H9 (cell line): ENCODE data around the gene RFFL. TPM values are rescaled to one million over a fixed set of nuclear protein-coding genes. Genes with fewer than 3 reads are reported as not detected.

ENCODE experiments used
- DNase-seq: peaks from one replicate; pipeline ENCODE4 v3.0.0-alpha.2; 2017
- H2AFZ ChIP-seq: one replicate; pipeline ENCODE4 v1.6.1; 2013; ENCODE audit warnings: mild to moderate bottlenecking, low read length, control low read depth, moderate library complexity
- H2AK5ac ChIP-seq: 2 replicates; pipeline ENCODE4 v1.6.1; 2013; ENCODE audit warnings: low read length, control low read depth, mixed read lengths; ENCODE audit not compliant: insufficient read length
- H2BK120ac ChIP-seq: one replicate; pipeline ENCODE4 v1.6.1; 2013; ENCODE audit warnings: low read depth, mild to moderate bottlenecking, low read length, control low read depth, inconsistent platforms; ENCODE audit not compliant: poor library complexity, severe bottlenecking
- H2BK12ac ChIP-seq: 2 replicates; pipeline ENCODE4 v1.6.1; 2013; ENCODE audit warnings: low read length, control low read depth, mixed read lengths, low read depth; ENCODE audit not compliant: insufficient read length
- H2BK15ac ChIP-seq: 2 replicates; pipeline ENCODE4 v1.6.1; 2013; ENCODE audit warnings: low read depth, low read length, control low read depth
- H2BK20ac ChIP-seq: one replicate; pipeline ENCODE4 v1.6.1; 2013; ENCODE audit warnings: low read depth, mild to moderate bottlenecking, low read length, control low read depth, inconsistent platforms; ENCODE audit not compliant: poor library complexity, severe bottlenecking
- H2BK5ac ChIP-seq: 2 replicates; pipeline ENCODE4 v1.6.1; 2013; ENCODE audit warnings: low read length, control low read depth, mixed read lengths; ENCODE audit not compliant: insufficient read length
- H3K14ac ChIP-seq: 2 replicates; pipeline ENCODE4 v1.6.1; 2013; ENCODE audit warnings: low read length, control low read depth; ENCODE audit not compliant: insufficient read depth
- H3K18ac ChIP-seq: 2 replicates; pipeline ENCODE4 v1.6.1; 2013; ENCODE audit warnings: low read depth, mild to moderate bottlenecking, mixed read lengths, low read length, control low read depth; ENCODE audit not compliant: insufficient read length
- H3K23ac ChIP-seq: 2 replicates; pipeline ENCODE4 v1.6.1; 2013; ENCODE audit warnings: low read length, control low read depth, mixed read lengths, low read depth; ENCODE audit not compliant: insufficient read length
- H3K23me2 ChIP-seq: 2 replicates; pipeline ENCODE4 v1.6.1; 2013; ENCODE audit warnings: low read depth, mild to moderate bottlenecking, mixed read lengths, low read length, control low read depth; ENCODE audit not compliant: insufficient read length, poor library complexity, severe bottlenecking
- H3K27ac ChIP-seq: 2 replicates; pipeline ENCODE4 v1.5.1; 2013; ENCODE audit warnings: low read length, control low read depth, mixed read lengths, low read depth; ENCODE audit not compliant: insufficient read length
- H3K27me3 ChIP-seq: 2 replicates; pipeline ENCODE4 v1.6.1; 2013; ENCODE audit warnings: low read length, control low read depth, inconsistent platforms; ENCODE audit not compliant: insufficient read depth
- H3K4ac ChIP-seq: 2 replicates; pipeline ENCODE4 v1.6.1; 2013; ENCODE audit warnings: low read depth, mild to moderate bottlenecking, control low read depth, inconsistent platforms, low read length, moderate library complexity
- H3K4me1 ChIP-seq: 2 replicates; pipeline ENCODE4 v1.6.1; 2013; ENCODE audit warnings: low read length, control low read depth, inconsistent platforms; ENCODE audit not compliant: insufficient read depth
- H3K4me2 ChIP-seq: 2 replicates; pipeline ENCODE4 v1.6.1; 2013; ENCODE audit warnings: low read length, control low read depth, mixed read lengths; ENCODE audit not compliant: insufficient read length, insufficient read depth
- H3K56ac ChIP-seq: 2 replicates; pipeline ENCODE4 v1.6.1; 2013; ENCODE audit warnings: low read depth, mild to moderate bottlenecking, mixed read lengths, low read length, control low read depth; ENCODE audit not compliant: insufficient read length
- H3K79me1 ChIP-seq: 2 replicates; pipeline ENCODE4 v1.6.1; 2013; ENCODE audit warnings: low read depth, mild to moderate bottlenecking, moderate library complexity, low read length, control low read depth, inconsistent platforms; ENCODE audit not compliant: insufficient read depth, poor library complexity, severe bottlenecking
- H3K79me2 ChIP-seq: 2 replicates; pipeline ENCODE4 v1.6.1; 2013; ENCODE audit warnings: low read length, control low read depth, inconsistent platforms; ENCODE audit not compliant: insufficient read depth
- H3K9ac ChIP-seq: 2 replicates; pipeline ENCODE4 v1.6.1; 2013; ENCODE audit warnings: low read length, control low read depth, mixed read lengths; ENCODE audit not compliant: insufficient read length; ENCODE audit errors: extremely low read depth
- H3K9me3 ChIP-seq: one replicate; pipeline ENCODE4 v1.6.1; 2013; ENCODE audit warnings: low read depth, low read length, inconsistent platforms; ENCODE audit not compliant: control insufficient read depth
- H3T11ph ChIP-seq: one replicate; pipeline ENCODE4 v1.6.1; 2013; ENCODE audit warnings: mild to moderate bottlenecking, low read length, control low read depth, inconsistent platforms
- H4K20me1 ChIP-seq: one replicate; pipeline ENCODE4 v1.6.1; 2013; ENCODE audit not compliant: control insufficient read depth, insufficient read length, insufficient read depth
- H4K5ac ChIP-seq: 2 replicates; pipeline ENCODE4 v1.6.1; 2013; ENCODE audit warnings: low read depth, mild to moderate bottlenecking, mixed read lengths, low read length, control low read depth; ENCODE audit not compliant: insufficient read length
- H4K8ac ChIP-seq: replicated peaks from 2 replicates; pipeline ENCODE4 v1.6.1; 2013; ENCODE audit warnings: low read length, control low read depth, mixed read lengths, low read depth; ENCODE audit not compliant: insufficient read length
- H4K91ac ChIP-seq: 2 replicates; pipeline ENCODE4 v1.6.1; 2013; ENCODE audit warnings: low read depth, mild to moderate bottlenecking, moderate library complexity, mixed read lengths, low read length, control low read depth; ENCODE audit not compliant: insufficient read length
- H3K27ac Mint-ChIP-seq, 3 experiments: 2 replicates in 2 of 3; 3 replicates in 1 of 3; pipeline ENCODE4 v1.8.0; 2020 to 2021; ENCODE audit warnings: mixed read lengths in 3 of 3, mild to moderate bottlenecking in 1 of 3, moderate library complexity in 1 of 3
- H3K27me3 Mint-ChIP-seq: 2 replicates; pipeline ENCODE4 v1.8.0; 2021; ENCODE audit warnings: low read depth, mild to moderate bottlenecking, moderate library complexity, mixed read lengths
- H3K36me3 Mint-ChIP-seq, 3 experiments: 2 replicates in 2 of 3; 3 replicates in 1 of 3; pipeline ENCODE4 v1.8.0; 2020 to 2021; ENCODE audit warnings: low read depth in 3 of 3, mixed read lengths in 3 of 3; ENCODE audit not compliant: insufficient read depth in 1 of 3
- H3K4me1 Mint-ChIP-seq, 2 experiments: 2 replicates each; pipeline ENCODE4 v1.8.0; 2020; ENCODE audit warnings: mixed read lengths in 2 of 2
- H3K4me3 Mint-ChIP-seq, 2 experiments: 2 replicates in 1 of 2; 3 replicates in 1 of 2; pipeline ENCODE4 v1.8.0; 2020 to 2021; ENCODE audit warnings: mild to moderate bottlenecking in 2 of 2, mixed read lengths in 2 of 2, moderate library complexity in 1 of 2
- H3K9me3 Mint-ChIP-seq, 2 experiments: 2 replicates in 1 of 2; 3 replicates in 1 of 2; pipeline ENCODE4 v1.8.0; 2020; ENCODE audit warnings: mild to moderate bottlenecking in 2 of 2, mixed read lengths in 2 of 2, moderate library complexity in 1 of 2
- whole genome bisulfite sequencing: extraction: QIAGEN DNeasy Blood & Tissue Kit; methylation state at CpG from one replicate; pipeline ENCODE4 v1.1.7; 2013; ENCODE audit warnings: missing lambda C conversion rate, low lambda C conversion rate, mixed read lengths; ENCODE audit not compliant: insufficient read length; ENCODE audit errors: extremely low coverage; 5-methylcytosine and 5-hydroxymethylcytosine counted together
- total RNA-seq: library from RNA; stranded (reverse); gene quantifications from 2 replicates; pipeline ENCODE4 v1.2.1, GENCODE V29; 2021
- TF ChIP-seq, protein P1 (sequence below): fragments of 200-600 bp; sonication (generic); conservative IDR thresholded peaks from 3 replicates; pipeline ENCODE4 v1.8.0; 2021; ENCODE audit warnings: antibody characterized with exemption, mild to moderate bottlenecking

Gene RFFL
- total RNA-seq, 1 experiment from 2014 or later = 21.1 TPM

DNA sequence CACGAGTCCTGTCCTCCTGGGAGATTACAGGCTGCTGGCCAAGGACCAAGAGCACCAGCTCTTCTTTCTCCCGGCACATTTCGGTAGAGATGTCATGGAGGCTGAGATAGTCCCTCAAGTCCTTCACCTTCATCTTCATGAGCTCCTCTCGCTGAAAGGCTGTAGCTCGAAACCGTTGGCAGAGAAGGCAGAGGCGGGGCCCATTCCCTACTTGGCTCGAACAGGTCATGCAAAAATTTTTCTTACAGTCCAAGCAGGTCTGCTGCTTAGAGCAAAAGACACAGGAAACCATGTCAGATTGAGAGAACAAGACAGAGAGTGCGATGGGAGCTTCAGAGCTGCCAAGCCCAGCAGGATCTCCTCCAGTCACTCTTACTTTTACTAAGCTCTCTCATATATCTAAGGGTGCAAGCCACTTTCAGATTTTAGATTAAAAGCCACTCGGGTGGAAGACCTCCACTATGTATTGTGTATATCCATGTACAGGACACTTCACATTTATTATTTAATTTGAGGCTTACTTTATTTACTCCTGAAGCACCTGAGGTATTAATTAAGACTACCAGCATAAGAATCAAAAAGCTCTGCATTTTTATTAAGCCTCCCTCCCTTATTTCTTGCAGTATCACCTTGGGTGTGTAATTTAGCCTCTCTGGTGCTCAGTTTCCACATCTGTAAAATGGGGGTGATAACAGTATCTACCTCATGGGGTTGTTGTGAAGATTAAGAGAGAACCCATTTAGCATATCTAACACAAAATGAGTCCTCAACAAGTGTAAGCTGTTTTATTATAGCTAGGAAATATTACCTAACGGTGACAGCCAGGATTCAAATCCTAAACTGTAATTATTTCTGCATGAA, 41.8 kb downstream of the RFFL start:
- no peak overlapping the region for H3K18ac ChIP-seq
- no peak overlapping the region for H4K8ac ChIP-seq
- no peak overlapping the region for H3K9ac ChIP-seq
- H2AK5ac ChIP-seq = no peak overlapping the region
- H2BK5ac ChIP-seq = no peak overlapping the region
- no peak overlapping the region for H3T11ph ChIP-seq
- H4K91ac ChIP-seq = no peak overlapping the region
- H3K36me3 Mint-ChIP-seq = peaks cover 0 to 5% (median 0%) of the 10 kb centered on the region in 3 experiments; a peak in 5 of 7 replicates
- H3K4me1 Mint-ChIP-seq = no peaks in the 10 kb centered on the region; a peak in 1 of 4 replicates
- no peaks in the 10 kb centered on the region for H3K27me3 ChIP-seq
- H3K14ac ChIP-seq = no peak overlapping the region; the same call in 1 of the 2 replicates
- no peaks in the 10 kb centered on the region for H3K79me2 ChIP-seq
- H3K56ac ChIP-seq = no peak overlapping the region
- no peaks in the 10 kb centered on the region for H4K20me1 ChIP-seq
- H3K27ac ChIP-seq = no peak overlapping the region
- H4K5ac ChIP-seq = no peak overlapping the region
- peak overlapping the region in 1 of 3 experiments; percentile 53; a peak in 3 of 7 replicates for H3K27ac Mint-ChIP-seq
- no peak overlapping the region for H3K4me3 Mint-ChIP-seq
- no peak overlapping the region for H3K4me2 ChIP-seq
- no peak for DNase-seq
- H2BK20ac ChIP-seq = no peak overlapping the region
- H3K27me3 Mint-ChIP-seq = no peaks in the 10 kb centered on the region
- no peak overlapping the region for H2BK12ac ChIP-seq
- H3K79me1 ChIP-seq = no peaks in the 10 kb centered on the region
- no peaks in the 10 kb centered on the region for H3K4me1 ChIP-seq
- TF ChIP-seq, protein P1, sequence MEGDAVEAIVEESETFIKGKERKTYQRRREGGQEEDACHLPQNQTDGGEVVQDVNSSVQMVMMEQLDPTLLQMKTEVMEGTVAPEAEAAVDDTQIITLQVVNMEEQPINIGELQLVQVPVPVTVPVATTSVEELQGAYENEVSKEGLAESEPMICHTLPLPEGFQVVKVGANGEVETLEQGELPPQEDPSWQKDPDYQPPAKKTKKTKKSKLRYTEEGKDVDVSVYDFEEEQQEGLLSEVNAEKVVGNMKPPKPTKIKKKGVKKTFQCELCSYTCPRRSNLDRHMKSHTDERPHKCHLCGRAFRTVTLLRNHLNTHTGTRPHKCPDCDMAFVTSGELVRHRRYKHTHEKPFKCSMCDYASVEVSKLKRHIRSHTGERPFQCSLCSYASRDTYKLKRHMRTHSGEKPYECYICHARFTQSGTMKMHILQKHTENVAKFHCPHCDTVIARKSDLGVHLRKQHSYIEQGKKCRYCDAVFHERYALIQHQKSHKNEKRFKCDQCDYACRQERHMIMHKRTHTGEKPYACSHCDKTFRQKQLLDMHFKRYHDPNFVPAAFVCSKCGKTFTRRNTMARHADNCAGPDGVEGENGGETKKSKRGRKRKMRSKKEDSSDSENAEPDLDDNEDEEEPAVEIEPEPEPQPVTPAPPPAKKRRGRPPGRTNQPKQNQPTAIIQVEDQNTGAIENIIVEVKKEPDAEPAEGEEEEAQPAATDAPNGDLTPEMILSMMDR = no peak
- no peak overlapping the region for H3K23ac ChIP-seq
- H3K9me3 Mint-ChIP-seq = no peaks in the 10 kb centered on the region
- H3K9me3 ChIP-seq = no peaks in the 10 kb centered on the region
- H3K4ac ChIP-seq = no peak overlapping the region
- H2BK15ac ChIP-seq = no peak overlapping the region
- no peaks in the 10 kb centered on the region for H3K23me2 ChIP-seq
- H2BK120ac ChIP-seq = no peak overlapping the region
- no CpG with 5 or more reads among the region's 11 CpGs for WGBS
- no peak overlapping the region for H2AFZ ChIP-seq
